HCT116 (cell line): ENCODE results near the gene GPR6. TPM values are rescaled to one million over a fixed set of nuclear protein-coding genes. Genes with fewer than 3 reads are reported as not detected.

Experiments
- ATAC-seq: fragments of 200-7000 bp; cut with Tn5 transposase; 2 replicates; pipeline ENCODE4 v1.9.1; 2020; ENCODE audit warnings: mild to moderate bottlenecking, moderate library complexity
- BruUV-seq: library from RNA; stranded (reverse); fragments of 400-500 nt; replicated peaks from 2 replicates; lab custom pipeline; 2021; lab: Mats Ljungman, UMichigan
- CTCF ChIA-PET: fragments of 300-600 bp; sonication (Branson Sonifier 250); formaldehyde crosslinking; loops from one replicate; lab custom pipeline; 2021; ENCODE audit warnings: antibody characterized with exemption; lab: Charles Lee
- POLR2A ChIA-PET: fragments of 300-600, 350-600 bp; sonication (Branson Sonifier 250); formaldehyde crosslinking; loops from one replicate; lab custom pipeline; 2021; ENCODE audit warnings: antibody characterized with exemption; lab: Charles Lee
- RAD21 ChIA-PET, 2 experiments: fragments of 300-600 bp; sonication (Branson Sonifier 250); formaldehyde crosslinking; loops; one replicate each; lab custom pipeline; 2023; ENCODE audit warnings: low total read pairs in 2 of 2; ENCODE audit not compliant: uncharacterized antibody in 2 of 2, unreplicated experiment in 2 of 2, low non-redundant PET in 1 of 2; lab: Charles Lee
- DNase-seq: peaks from one replicate; pipeline ENCODE4 v3.0.0-alpha.2; 2010; ENCODE audit warnings: low read depth, low spot score
- H2AFZ ChIP-seq: fragments of 200-600 bp; shearing (Covaris generic), sonication (generic); 2 replicates; pipeline ENCODE4 v1.6.1; 2017; ENCODE audit warnings: low read depth, mixed run types, mixed read lengths, antibody characterized with exemption, low read length; ENCODE audit not compliant: poor library complexity, severe bottlenecking
- H3K27ac ChIP-seq: 2 replicates; pipeline ENCODE4 v1.5.1; 2012; ENCODE audit warnings: low read depth, low read length
- H3K27me3 ChIP-seq: fragments of 200-600 bp; sonication (generic); 2 replicates; pipeline ENCODE4 v1.6.1; 2016; ENCODE audit warnings: mixed run types, low read length, mixed read lengths; ENCODE audit not compliant: insufficient read depth
- H3K36me3 ChIP-seq, 2 experiments: fragments of 200-500 bp in 1 of 2; fragments of 200-600 bp in 1 of 2; sonication (Bioruptor generic) in 1 of 2; sonication (generic) in 1 of 2; 2 replicates each; pipeline versions ENCODE4 v1.5.1 to v1.6.1; 2014 to 2016; ENCODE audit warnings: low read length in 2 of 2, inconsistent platforms in 1 of 2, mixed read lengths in 1 of 2, mixed run types in 1 of 2; ENCODE audit not compliant: insufficient read depth in 2 of 2, control insufficient read depth in 1 of 2
- H3K4me1 ChIP-seq, 2 experiments: fragments of 200-600 bp in 1 of 2; sonication (generic) in 1 of 2; 2 replicates each; pipeline versions ENCODE4 v1.5.1 to v1.6.1; 2012 to 2017; ENCODE audit warnings: low read length in 2 of 2, inconsistent platforms in 1 of 2, mild to moderate bottlenecking in 1 of 2, mixed read lengths in 1 of 2, mixed run types in 1 of 2, moderate library complexity in 1 of 2; ENCODE audit not compliant: insufficient read depth in 2 of 2, control insufficient read depth in 1 of 2
- H3K4me2 ChIP-seq: fragments of 200-600 bp; sonication (generic); 2 replicates; pipeline ENCODE4 v1.6.1; 2017; ENCODE audit warnings: mixed run types, low read length, mixed read lengths
- H3K4me3 ChIP-seq, 2 experiments: fragments of 200-600 bp in 1 of 2; sonication (generic) in 1 of 2; replicated peaks in 1 of 2; 2 replicates each; pipeline ENCODE4 v1.5.1; 2011 to 2016; ENCODE audit warnings: low read length in 2 of 2, control low read depth in 1 of 2, low read depth in 1 of 2, mild to moderate bottlenecking in 1 of 2, mixed read lengths in 1 of 2, mixed run types in 1 of 2
- H3K79me2 ChIP-seq: fragments of 200-600 bp; sonication (generic); 2 replicates; pipeline ENCODE4 v1.6.1; 2017; ENCODE audit warnings: mild to moderate bottlenecking, mixed run types, low read length, moderate library complexity, mixed read lengths; ENCODE audit not compliant: insufficient read depth
- H3K9ac ChIP-seq: fragments of 200-600 bp; sonication (generic); 2 replicates; pipeline ENCODE4 v1.6.1; 2016; ENCODE audit warnings: low read length, mixed read lengths
- H3K9me2 ChIP-seq: fragments of 200-600 bp; sonication (generic), shearing (Covaris generic); 2 replicates; pipeline ENCODE4 v1.6.1; 2017; ENCODE audit warnings: mixed run types, mild to moderate bottlenecking, moderate library complexity; ENCODE audit not compliant: insufficient read depth
- H3K9me3 ChIP-seq, 2 experiments: fragments of 200-500 bp in 1 of 2; fragments of 200-600 bp in 1 of 2; sonication (Bioruptor generic) in 1 of 2; sonication (generic) in 1 of 2; 2 replicates each; pipeline ENCODE4 v1.6.1; 2014 to 2017; ENCODE audit warnings: low read length in 2 of 2, mixed read lengths in 2 of 2, inconsistent platforms in 1 of 2, low read depth in 1 of 2, mild to moderate bottlenecking in 1 of 2, mixed run types in 1 of 2, moderate library complexity in 1 of 2; ENCODE audit not compliant: control insufficient read depth in 1 of 2, insufficient read depth in 1 of 2
- H4K20me1 ChIP-seq: fragments of 200-600 bp; sonication (generic), shearing (Covaris generic); 2 replicates; pipeline ENCODE4 v1.6.1; 2017; ENCODE audit warnings: mixed run types, mild to moderate bottlenecking, moderate library complexity; ENCODE audit not compliant: insufficient read depth
- ATF3 ChIP-seq: IDR thresholded peaks from 2 replicates; pipeline ENCODE4 v1.6.1; 2012
- CBX3 ChIP-seq: IDR thresholded peaks from 2 replicates; pipeline ENCODE4 v1.6.1; 2012; ENCODE audit warnings: low read depth
- CTCF ChIP-seq, 3 experiments: fragments of 200-600 bp in 1 of 3; sonication (generic) in 1 of 3; IDR thresholded peaks in 2 of 3; conservative IDR thresholded peaks in 1 of 3; 2 replicates each; pipeline ENCODE4 v1.5.1; 2012 to 2017; ENCODE audit warnings: low read depth in 2 of 3, low read length in 2 of 3, antibody characterized with exemption in 1 of 3, borderline replicate concordance in 1 of 3, control low read depth in 1 of 3, mild to moderate bottlenecking in 1 of 3, mixed read lengths in 1 of 3, mixed run types in 1 of 3, moderate library complexity in 1 of 3; ENCODE audit not compliant: insufficient read depth in 1 of 3
- EGR1 ChIP-seq: IDR thresholded peaks from 2 replicates; pipeline ENCODE4 v1.6.1; 2012; ENCODE audit warnings: low read depth
- JUND ChIP-seq: IDR thresholded peaks from 2 replicates; pipeline ENCODE4 v1.6.1; 2012
- POLR2A ChIP-seq: IDR thresholded peaks from 2 replicates; pipeline ENCODE4 v1.7.0; 2011; ENCODE audit warnings: borderline replicate concordance; ENCODE audit not compliant: insufficient read depth, insufficient read length; ENCODE audit errors: extremely low read depth
- POLR2AphosphoS5 ChIP-seq: IDR thresholded peaks from 2 replicates; pipeline ENCODE4 v1.6.1; 2011; ENCODE audit warnings: mild to moderate bottlenecking, low read depth, low read length, moderate library complexity
- REST ChIP-seq: IDR thresholded peaks from 2 replicates; pipeline ENCODE4 v1.6.1; 2012; ENCODE audit warnings: low read depth
- SIN3A ChIP-seq: IDR thresholded peaks from 2 replicates; pipeline ENCODE4 v1.6.1; 2012; ENCODE audit warnings: low read depth
- SP1 ChIP-seq: IDR thresholded peaks from 2 replicates; pipeline ENCODE4 v1.6.1; 2012; ENCODE audit warnings: low read depth
- SRF ChIP-seq: IDR thresholded peaks from 2 replicates; pipeline ENCODE4 v1.6.1; 2012; ENCODE audit warnings: low read depth
- YY1 ChIP-seq: IDR thresholded peaks from 2 replicates; pipeline ENCODE4 v1.6.1; 2011; ENCODE audit warnings: low read length, low read depth, moderate library complexity, mild to moderate bottlenecking; ENCODE audit not compliant: insufficient replicate concordance; ENCODE audit errors: extremely low read depth
- ZBTB33 ChIP-seq: IDR thresholded peaks from 2 replicates; pipeline ENCODE4 v1.6.1; 2011; ENCODE audit warnings: mild to moderate bottlenecking, low read length, moderate library complexity; ENCODE audit not compliant: insufficient replicate concordance; ENCODE audit errors: extremely low read depth
- ZFX ChIP-seq: fragments of 450-650 bp; IDR thresholded peaks from 2 replicates; pipeline ENCODE4 v1.6.1; 2017
- ZNF274 ChIP-seq: fragments of 200-500 bp; sonication (Bioruptor generic); IDR thresholded peaks from 2 replicates; pipeline ENCODE4 v1.6.1; 2014; ENCODE audit warnings: mild to moderate bottlenecking, low read depth, low read length, inconsistent platforms
- intact Hi-C: fragments of 100-400 bp; cut with micrococcal nuclease; formaldehyde crosslinking; loops from 2 replicates; pipeline ENCODE4 v1.10.0; 2022
- total RNA-seq: library from RNA; stranded (reverse); gene quantifications from one replicate; pipeline ENCODE4 v1.2.1, GENCODE V29; 2021; ENCODE audit not compliant: unreplicated experiment

The GPR6 gene
- total RNA-seq, 1 experiment from 2014 or later = not detected

- peaks cover 0 to 5% of the 10 kb centered on the region in 2 experiments; a peak in 1 of 4 replicates for H3K4me1 ChIP-seq
- no peak overlapping the region for H3K9ac ChIP-seq
- no peaks in the 10 kb centered on the region for H3K36me3 ChIP-seq
- H3K4me3 ChIP-seq = no peak overlapping the region
- no peaks in the 10 kb centered on the region for H4K20me1 ChIP-seq
- ChIA-PET POLR2A (no interaction called here), RAD21 (no interaction called here), CTCF (no interaction called here)
- no TSS peak for BruUV-seq
- DNase-seq (no peak), ATAC-seq (peak; percentile 20; the same call in 1 of the 2 replicates)
- no peak for TF ChIP-seq ATF3
- no peak for TF ChIP-seq REST
- no peak for TF ChIP-seq SIN3A
- no peak for TF ChIP-seq POLR2A
- no peak for TF ChIP-seq SRF
- no peak for TF ChIP-seq SP1
- TF ChIP-seq CTCF (IDR thresholded peaks at IDR 0.05 in 2 of 3, conservative IDR thresholded peaks at IDR 0.05 in 1 of 3; ENCODE audit: borderline replicate concordance in 1 of 3, insufficient read depth in 1 of 3, low read depth in 2 of 3, low read length in 2 of 3) = no peak
- TF ChIP-seq JUND = no peak
- TF ChIP-seq EGR1 = no peak
- no peak for TF ChIP-seq CBX3
- TF ChIP-seq ZBTB33 = no peak
- TF ChIP-seq YY1 = no peak
- no peak for TF ChIP-seq POLR2AphosphoS5
- TF ChIP-seq ZFX = no peak
- no peak for TF ChIP-seq ZNF274
- no peak overlapping the region for H2AFZ ChIP-seq
- H3K27ac ChIP-seq = no peak overlapping the region
- 0 out of 2 replicates have a peak, but pooled peaks cover 6% of the 10 kb centered on the region for H3K27me3 ChIP-seq
- no peaks in the 10 kb centered on the region for H3K79me2 ChIP-seq
- H3K4me2 ChIP-seq = no peak overlapping the region; the same call in 1 of the 2 replicates
- no peaks in the 10 kb centered on the region for H3K9me2 ChIP-seq
- intact Hi-C loops = no loop called here
- H3K9me3 ChIP-seq = no peaks in the 10 kb centered on the region
Observed at GRCh38 chr6:110017946-110018345, 39.8 kb downstream of the GPR6 start.
